Activated CD8-positive, alpha-beta memory T cell treated with anti-CD3 and anti-CD28 coated beads for 1 hour (primary cell): ENCODE measurements around the gene CHD9NB.
"Not testable (repeated sequence)": the region's sequence is repeated elsewhere in the genome, so short reads cannot be mapped to it uniquely, and the experiment has no call there.

Source experiments
- DNase-seq, 2 donors: peaks; one replicate each; pipeline ENCODE4 v3.0.0-alpha.2; 2020; ENCODE audit warnings: low read depth in 1 of 2; ENCODE audit errors: extremely low read depth in 1 of 2

The CHD9NB gene

DNA sequence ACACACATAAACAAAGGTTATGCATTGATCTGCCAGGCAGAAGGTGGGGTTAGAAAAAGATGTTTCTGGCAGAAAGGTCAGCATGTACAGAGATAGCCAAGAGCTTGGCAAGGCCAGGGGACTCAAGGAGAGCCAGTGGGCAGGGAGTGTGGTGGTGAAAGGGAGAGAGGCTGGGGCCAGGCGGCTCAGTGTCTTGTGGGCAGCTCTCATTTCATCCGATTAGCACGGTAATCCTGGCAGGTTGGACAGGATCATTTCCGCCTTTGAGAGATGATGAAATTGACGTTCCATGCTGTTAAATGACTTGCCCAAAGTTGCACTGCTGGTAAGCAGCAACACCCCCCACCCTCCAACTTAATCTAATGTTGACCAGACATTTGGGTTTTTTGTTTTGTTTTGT lies 5.7 kb upstream of the CHD9NB start:
- no peak for DNase-seq

GRCh38 chr16:53057658-53058057 lies 5.0 kb upstream of the CHD9NB start:
- no peak for DNase-seq

- DNase-seq: no peak
Observed at GRCh38 chr16:53056392-53056881, 3.7 kb upstream of the CHD9NB start.

GRCh38 chr16:53055541-53056391 lies 3.1 kb upstream of the CHD9NB start:
- no peak for DNase-seq

DNA sequence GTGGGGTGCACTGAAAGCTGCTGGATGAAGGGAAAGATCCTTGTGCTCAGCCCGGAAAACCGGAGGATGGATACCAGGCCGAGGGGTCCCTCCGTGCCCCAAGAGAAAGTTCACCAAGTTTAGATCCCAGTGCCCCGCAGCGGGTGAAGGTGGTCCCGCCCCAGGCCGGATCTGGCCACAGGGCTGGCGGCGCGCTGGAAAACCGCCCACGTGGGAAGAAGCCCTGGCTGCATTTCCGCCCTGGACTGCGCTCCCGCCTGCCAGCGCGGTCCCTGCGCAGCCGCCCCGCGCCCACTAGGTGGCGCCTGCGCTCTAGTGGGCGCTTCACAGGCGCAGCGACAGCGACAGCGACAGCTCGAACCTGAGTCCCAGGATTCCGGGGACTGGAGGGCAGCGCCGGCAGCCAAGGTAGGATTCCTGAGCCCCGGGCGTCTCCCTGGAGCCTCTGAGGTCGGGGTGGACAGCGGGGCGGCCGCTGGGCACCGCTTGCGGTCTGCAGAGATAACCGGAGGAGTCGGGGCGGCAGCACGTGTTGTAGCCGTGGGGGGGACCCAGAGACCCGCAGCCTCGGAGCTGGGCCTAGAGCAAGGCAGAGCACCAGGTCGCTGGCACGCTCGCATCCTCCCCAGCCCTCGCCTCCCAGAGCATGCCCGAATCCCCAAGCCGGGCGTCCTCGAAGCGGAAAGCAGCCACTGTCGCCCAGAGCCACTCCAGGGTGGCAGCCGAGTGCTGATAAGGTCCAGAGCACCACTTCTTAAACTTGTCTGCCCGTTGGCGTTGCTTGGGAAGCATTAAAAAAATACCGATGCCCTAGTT lies 2.2 kb upstream of the CHD9NB start, which contains the start of gene CHD9:
CHD9 (plus strand) TSS at position 322 of the 816 bp plus-strand sequence. CDS start 101,099 bp downstream, outside the sequence.
- DNase-seq: peak; percentile 43 to 57

DNA sequence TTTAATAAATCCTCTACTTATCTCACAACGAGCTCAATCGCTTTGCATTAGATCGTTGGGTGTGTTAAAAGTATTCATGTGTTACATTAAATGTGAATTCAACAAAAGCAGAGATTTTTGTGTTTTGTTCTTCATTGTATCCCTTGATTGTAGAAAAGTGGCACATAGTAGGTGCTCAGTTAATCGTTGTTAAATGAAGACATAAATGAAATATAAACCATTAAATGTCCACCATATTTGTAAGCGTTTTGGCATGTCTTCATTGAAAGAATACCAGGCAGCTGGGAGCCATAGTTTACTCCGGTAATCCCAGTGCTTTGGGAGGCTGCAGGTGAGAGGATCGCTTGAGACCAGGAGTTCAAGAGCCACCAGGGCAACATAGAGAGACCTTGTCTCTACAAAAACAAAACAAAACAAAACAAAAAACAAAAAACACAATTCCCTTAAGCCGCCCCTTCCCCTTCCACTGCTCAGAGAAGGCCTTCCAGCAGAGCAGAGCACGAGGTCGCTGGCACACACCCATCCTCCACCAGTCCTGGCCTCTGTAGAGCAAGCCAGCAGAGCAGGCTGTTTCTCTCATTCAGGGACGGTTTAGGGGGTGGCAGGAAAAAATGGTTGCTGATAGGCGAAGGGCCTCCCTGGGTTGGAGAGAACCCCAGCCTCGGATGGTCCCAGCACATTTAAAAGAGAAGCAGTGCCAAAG lies 1.4 kb upstream of the CHD9NB start:
- no peak for DNase-seq

GRCh38 chr16:53051255-53051654 lies 1.4 kb downstream of the CHD9NB start:
- not testable (repeated sequence) for DNase-seq

GRCh38 chr16:53048139-53048915 lies 4.4 kb downstream of the CHD9NB start:
- no peak for DNase-seq

GRCh38 chr16:53047515-53047914 lies 5.2 kb downstream of the CHD9NB start:
- DNase-seq: not testable (repeated sequence)

DNA sequence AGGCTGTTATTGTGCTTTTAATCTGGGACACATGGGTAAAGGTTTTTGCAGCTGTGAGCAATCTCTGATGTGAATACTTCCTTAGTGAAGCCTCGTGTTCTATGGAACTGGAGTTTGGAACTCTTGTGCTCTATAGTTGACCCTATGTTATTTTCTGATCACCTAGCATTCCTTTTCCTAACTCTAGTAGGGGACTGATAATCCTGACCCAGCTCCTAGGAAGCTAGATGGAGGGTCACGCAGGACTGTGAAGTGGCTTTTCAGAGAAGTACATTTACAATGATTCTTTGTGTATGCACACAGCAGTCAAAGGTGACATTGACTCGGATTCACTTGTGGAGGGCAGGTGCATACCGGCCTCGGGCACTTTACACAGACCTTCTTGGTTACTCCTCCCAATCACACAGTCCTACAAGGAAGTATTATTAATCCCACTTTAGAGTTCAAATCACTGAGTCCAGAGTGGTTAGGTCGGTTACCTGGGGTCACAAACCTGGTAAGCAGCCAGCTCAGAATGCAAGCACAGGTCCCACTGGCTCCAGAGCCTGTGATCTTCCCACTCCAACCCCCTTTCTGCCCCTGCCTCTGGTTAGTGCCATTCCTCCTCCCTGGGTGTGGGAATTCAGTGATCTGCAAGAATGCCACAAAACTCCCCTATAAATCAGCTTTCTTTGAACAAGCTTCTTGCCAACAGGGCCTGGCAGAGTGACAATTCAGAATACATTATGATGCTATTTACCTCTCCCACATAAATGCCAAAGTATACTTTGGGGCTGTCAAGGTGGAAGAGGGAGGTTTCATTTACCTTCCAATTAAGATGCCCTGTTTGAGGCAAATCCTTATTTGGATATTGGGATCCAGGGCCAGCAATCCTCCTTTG lies 7.1 kb downstream of the CHD9NB start:
- no peak for DNase-seq

GRCh38 chr16:53043986-53044601 lies 8.6 kb downstream of the CHD9NB start:
- no peak for DNase-seq

- no peak for DNase-seq
Observed at GRCh38 chr16:53043428-53043831, 9.3 kb downstream of the CHD9NB start.

DNA sequence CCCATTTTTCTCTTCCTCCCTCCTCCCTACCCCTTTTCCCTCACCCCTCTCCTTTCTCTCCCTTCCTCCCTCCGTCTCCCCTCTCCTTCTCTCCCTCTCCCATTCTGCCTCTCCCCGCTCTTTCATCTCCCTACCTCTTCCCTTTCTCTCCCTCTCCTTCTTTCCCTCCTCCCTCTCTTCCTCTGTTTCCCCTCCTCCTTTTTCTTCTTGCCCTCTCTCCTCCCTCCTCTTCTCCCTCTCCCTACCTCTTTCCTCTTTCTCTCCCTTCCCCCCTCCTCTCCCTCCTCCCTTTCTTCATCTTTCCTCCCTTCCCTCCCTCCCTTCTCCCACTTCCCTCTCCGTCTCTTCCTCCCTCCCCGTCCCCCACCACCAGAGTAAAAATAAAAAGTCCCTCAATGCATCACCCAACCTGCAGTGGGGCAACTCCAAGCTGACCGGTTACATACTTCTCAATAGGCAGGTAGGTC lies 10.4 kb downstream of the CHD9NB start:
- no peak for DNase-seq

DNA sequence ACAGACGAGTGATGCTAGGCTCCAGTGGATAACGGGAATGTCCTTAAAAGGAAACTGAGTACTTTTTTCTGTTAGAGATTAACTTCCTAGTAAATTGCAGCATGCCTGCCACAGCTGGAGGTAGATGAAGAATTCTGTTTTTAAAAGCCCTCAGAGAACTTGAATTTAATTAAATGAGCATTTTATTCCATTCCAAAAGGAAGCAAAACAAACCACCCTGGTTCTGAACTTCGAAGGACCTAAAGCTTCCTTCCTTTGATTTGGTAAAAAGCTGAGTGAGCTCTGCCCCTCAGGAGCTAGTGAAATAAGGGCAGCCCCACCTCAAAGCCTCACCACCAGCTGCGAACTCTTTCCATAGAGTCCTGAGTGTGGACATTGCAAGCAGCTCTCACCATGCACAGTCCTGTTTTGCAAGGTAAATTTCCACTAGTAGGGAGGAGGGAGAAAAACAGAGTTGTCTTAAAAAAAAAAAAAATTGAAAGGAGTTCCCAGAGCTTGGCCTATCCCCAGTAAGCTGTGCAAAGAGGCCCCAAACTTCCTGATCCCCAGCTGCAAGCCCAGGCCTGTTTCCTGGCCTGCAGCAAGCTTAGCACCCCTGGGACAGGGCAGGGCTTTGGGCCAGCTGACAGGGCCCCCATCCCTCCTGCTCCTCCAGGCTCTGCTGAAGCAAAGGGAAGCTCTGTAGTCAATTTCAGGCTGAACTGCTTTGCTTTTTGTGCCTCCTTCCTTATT lies 11.2 kb downstream of the CHD9NB start:
- DNase-seq: no peak

DNA sequence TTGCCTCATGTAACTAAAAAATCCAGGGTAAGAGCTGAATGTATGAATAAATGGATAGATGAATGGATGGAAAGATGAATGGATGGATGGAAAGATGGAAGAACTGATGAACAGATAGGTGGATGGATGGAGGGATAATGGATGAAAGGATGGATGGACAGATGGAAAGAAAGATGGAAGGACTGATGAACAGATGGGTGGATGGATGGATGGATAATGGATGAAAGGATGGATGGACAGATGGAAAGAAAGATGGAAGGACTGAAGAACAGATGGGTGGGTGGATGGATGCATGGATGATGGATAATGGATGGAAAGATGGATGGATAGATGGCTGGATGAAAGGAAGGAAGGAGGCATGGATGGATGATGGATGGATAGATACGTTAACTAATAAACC lies 11.9 kb downstream of the CHD9NB start:
- no peak for DNase-seq

- DNase-seq: not testable (repeated sequence)
Observed at GRCh38 chr16:53036711-53037110, 16.0 kb downstream of the CHD9NB start.

GRCh38 chr16:53036066-53036465 lies 16.6 kb downstream of the CHD9NB start:
- DNase-seq: no peak
